Measurements from ENCODE around the gene NASP.
"Not testable (repeated sequence)": the region's sequence is repeated elsewhere in the genome, so short reads cannot be mapped to it uniquely, and the experiment has no call there.

NASP gene

DNA sequence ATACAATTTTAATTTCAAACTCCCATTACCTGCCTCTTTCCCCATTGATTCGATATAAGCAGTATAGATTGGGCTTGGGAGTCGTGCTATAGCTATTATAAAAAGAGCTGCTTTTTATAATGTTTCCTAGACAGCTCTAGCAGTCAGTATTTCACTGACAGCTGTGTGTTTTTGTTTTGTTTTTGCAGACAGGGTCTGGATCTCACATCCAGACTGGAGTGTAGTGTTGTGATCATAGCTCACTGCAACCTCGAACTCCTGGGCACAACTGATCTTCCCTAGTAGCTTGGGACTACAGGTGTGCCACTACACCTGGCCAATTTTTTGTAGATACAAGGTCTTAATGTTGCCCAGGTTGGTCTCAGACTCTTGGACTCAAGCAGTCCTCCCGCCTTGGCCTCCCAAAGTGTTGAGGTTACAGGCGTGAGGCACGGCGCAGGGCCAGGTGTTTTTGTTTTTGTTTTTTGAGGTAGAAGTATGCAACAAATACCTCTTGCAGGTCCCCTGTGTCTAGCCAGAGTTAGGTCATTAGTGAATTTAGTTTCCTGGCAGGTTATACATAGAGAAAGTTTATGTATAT lies 1.7 kb downstream of the NASP start:
- TF ChIP-seq, protein P1, sequence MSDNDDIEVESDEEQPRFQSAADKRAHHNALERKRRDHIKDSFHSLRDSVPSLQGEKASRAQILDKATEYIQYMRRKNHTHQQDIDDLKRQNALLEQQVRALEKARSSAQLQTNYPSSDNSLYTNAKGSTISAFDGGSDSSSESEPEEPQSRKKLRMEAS (IDR thresholded peaks at IDR 0.05; ENCODE audit: low read depth, low read length) = no peak
- TF ChIP-seq, protein P2, sequence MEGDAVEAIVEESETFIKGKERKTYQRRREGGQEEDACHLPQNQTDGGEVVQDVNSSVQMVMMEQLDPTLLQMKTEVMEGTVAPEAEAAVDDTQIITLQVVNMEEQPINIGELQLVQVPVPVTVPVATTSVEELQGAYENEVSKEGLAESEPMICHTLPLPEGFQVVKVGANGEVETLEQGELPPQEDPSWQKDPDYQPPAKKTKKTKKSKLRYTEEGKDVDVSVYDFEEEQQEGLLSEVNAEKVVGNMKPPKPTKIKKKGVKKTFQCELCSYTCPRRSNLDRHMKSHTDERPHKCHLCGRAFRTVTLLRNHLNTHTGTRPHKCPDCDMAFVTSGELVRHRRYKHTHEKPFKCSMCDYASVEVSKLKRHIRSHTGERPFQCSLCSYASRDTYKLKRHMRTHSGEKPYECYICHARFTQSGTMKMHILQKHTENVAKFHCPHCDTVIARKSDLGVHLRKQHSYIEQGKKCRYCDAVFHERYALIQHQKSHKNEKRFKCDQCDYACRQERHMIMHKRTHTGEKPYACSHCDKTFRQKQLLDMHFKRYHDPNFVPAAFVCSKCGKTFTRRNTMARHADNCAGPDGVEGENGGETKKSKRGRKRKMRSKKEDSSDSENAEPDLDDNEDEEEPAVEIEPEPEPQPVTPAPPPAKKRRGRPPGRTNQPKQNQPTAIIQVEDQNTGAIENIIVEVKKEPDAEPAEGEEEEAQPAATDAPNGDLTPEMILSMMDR (IDR thresholded peaks at IDR 0.05; ENCODE audit: low read depth, low read length) = no peak
- TF ChIP-seq MYC (IDR thresholded peaks at IDR 0.05; ENCODE audit: low read depth, low read length) (no peak), POLR2A (IDR thresholded peaks at IDR 0.05; ENCODE audit: extremely low read depth, insufficient read length) (no peak)
- H3K4me3 ChIP-seq (ENCODE audit: low read depth, low read length) = peak overlapping the region; percentile 89
- no peak for DNase-seq (ENCODE audit: low read depth)

DNA sequence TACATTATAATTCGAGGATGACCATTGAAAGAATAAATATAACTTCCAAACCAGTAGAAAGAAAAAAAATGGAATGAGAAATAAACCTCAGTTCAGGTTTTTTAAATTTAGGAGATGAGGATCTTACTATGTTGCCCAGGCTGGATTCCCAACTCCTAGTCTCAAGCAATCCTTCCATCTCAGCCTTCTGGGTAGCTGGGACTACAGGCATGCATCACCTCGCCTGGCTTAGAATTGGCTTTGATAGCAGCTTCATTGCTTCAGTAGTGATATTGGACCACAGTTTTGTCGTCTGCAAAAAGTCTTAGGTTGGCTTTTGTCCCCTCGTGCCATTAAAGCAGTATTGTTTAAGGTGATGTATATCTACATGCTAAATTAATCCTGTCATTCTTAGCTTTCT lies 2.9 kb downstream of the NASP start:
- H3K4me3 ChIP-seq (ENCODE audit: low read depth, low read length) = peak overlapping the region; percentile 89
- TF ChIP-seq, protein P2 (IDR thresholded peaks at IDR 0.05; ENCODE audit: low read depth, low read length) = no peak
- DNase-seq (ENCODE audit: low read depth) = no peak

DNA sequence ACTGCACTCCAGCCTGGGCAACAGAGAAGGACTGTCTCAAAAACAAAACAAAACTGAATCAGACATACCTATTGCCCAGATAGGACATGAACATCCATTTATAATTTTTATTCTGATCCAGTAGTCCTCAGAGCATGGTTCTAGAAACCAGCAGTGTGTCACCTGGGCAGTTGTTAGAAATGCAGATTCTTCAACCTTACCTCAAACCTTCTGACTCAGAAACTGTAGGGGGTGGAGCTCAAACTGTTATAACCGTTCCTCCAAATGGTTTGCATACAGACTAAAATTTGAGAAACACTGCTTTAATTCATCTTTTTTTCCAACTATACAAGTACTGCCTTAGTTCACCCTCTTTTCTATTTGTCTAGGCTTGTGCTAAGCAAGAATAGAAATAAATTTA lies 6.0 kb downstream of the NASP start:
- no peak for DNase-seq (ENCODE audit: low read depth)
- TF ChIP-seq, protein P1 (IDR thresholded peaks at IDR 0.05; ENCODE audit: low read depth, low read length) = no peak
- TF ChIP-seq MYC (IDR thresholded peaks at IDR 0.05; ENCODE audit: low read depth, low read length) (no peak), POLR2A (IDR thresholded peaks at IDR 0.05; ENCODE audit: extremely low read depth, insufficient read length) (no peak)
- TF ChIP-seq, protein P2 (IDR thresholded peaks at IDR 0.05; ENCODE audit: low read depth, low read length) = no peak
- H3K4me3 ChIP-seq (ENCODE audit: low read depth, low read length) = no peak overlapping the region

DNA sequence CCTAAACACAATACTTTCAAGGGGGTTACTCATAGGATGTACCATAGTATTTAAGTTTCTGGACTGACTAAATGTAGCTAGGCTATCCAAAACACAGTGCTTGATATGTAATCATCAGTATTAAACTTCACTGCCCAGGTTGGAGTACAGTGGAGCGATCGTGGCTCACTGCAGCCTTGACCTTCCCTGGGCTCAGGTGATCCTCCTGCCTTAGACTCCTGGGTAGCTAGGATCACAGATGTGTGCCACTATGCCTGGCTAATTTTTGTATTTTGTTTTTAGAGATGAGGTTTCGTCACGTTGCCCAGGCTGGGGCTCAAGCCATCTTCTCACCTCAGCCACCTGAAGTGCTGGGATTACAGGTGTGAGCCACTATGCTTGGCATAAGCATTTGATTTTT lies 10.6 kb downstream of the NASP start:
- TF ChIP-seq POLR2A (IDR thresholded peaks at IDR 0.05; ENCODE audit: extremely low read depth, insufficient read length) (no peak), MYC (IDR thresholded peaks at IDR 0.05; ENCODE audit: low read depth, low read length) (no peak)
- TF ChIP-seq, protein P2 (IDR thresholded peaks at IDR 0.05; ENCODE audit: low read depth, low read length) = no peak
- TF ChIP-seq, protein P1 (IDR thresholded peaks at IDR 0.05; ENCODE audit: low read depth, low read length) = no peak
- DNase-seq (ENCODE audit: low read depth) = no peak
- no peak overlapping the region for H3K4me3 ChIP-seq (ENCODE audit: low read depth, low read length)

DNA sequence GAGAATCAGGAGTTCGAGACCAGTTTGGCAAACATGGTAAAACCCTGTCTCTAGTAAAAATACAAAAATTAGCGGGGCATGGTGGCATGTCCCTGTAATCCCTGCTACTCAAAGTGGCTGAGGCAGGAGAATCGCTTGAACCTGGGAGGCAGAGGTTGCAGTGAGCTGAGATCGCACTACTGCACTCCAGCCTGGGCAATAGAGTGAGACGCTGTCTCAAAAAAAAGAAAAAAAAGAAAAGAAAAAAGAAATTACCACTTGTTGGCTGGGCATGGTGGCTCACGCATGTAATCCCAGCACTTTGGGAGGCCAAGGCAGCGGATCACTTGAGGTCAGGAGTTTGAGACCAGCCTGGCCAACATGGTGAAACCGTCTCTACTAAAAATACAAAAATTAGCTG lies 12.9 kb downstream of the NASP start:
- DNase-seq (ENCODE audit: low read depth) = not testable (repeated sequence)

DNA sequence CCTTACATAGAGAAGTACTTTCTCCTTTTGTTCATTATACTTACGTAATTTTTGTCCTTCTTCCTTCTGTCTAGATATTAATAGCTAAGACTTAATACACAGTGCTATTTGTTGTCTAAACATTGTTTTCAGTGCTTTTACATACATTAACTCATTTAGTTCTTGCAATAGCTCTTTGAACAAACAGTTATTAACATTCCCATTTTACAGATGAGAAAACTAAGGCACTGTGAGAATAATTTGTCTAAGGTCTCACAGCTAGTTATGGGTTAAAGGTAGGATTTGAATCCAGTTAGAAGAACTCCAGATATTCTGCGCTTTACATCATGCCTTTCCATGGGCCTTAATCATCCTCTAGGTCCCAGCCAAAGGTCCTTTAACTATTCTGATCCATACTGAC lies 20.4 kb downstream of the NASP start:
- DNase-seq (ENCODE audit: low read depth) = no peak
- TF ChIP-seq, protein P2 (IDR thresholded peaks at IDR 0.05; ENCODE audit: low read depth, low read length) = no peak
- TF ChIP-seq, protein P1 (IDR thresholded peaks at IDR 0.05; ENCODE audit: low read depth, low read length) = no peak
- TF ChIP-seq MYC (IDR thresholded peaks at IDR 0.05; ENCODE audit: low read depth, low read length) (no peak), POLR2A (IDR thresholded peaks at IDR 0.05; ENCODE audit: extremely low read depth, insufficient read length) (no peak)
- no peak overlapping the region for H3K4me3 ChIP-seq (ENCODE audit: low read depth, low read length)

More for the DNA sequence above, 12.9 kb downstream of the NASP start:
- H3K4me3 ChIP-seq (ENCODE audit: low read depth, low read length) = not testable (repeated sequence)
